T-helper 2 cell treated with Interferon-gamma antibody and Interleukin-4, amounts not matched to agents 5 μg/mL and 100 μg/mL, for 36 hours (primary cell): Measurements from ENCODE around the gene PTPRN2.

Experiments used
- DNase-seq: peaks from one replicate; pipeline ENCODE4 v3.0.0; 2021; ENCODE audit warnings: low spot score
- H3K27ac Mint-ChIP-seq: one replicate; pipeline ENCODE4 v1.8.0; 2021; ENCODE audit warnings: mild to moderate bottlenecking, mixed read lengths
- H3K27me3 Mint-ChIP-seq: one replicate; pipeline ENCODE4 v1.8.0; 2021; ENCODE audit warnings: low read depth, mixed read lengths
- H3K36me3 Mint-ChIP-seq: one replicate; pipeline ENCODE4 v1.8.0; 2021; ENCODE audit warnings: low read depth, mixed read lengths
- H3K4me1 Mint-ChIP-seq: one replicate; pipeline ENCODE4 v1.8.0; 2021; ENCODE audit warnings: low read depth, mixed read lengths
- H3K4me3 Mint-ChIP-seq: one replicate; pipeline ENCODE4 v1.8.0; 2022; ENCODE audit warnings: mild to moderate bottlenecking, moderate library complexity, mixed read lengths
- H3K9me3 Mint-ChIP-seq: one replicate; pipeline ENCODE4 v1.8.0; 2021; ENCODE audit warnings: mixed read lengths

Gene PTPRN2

DNA sequence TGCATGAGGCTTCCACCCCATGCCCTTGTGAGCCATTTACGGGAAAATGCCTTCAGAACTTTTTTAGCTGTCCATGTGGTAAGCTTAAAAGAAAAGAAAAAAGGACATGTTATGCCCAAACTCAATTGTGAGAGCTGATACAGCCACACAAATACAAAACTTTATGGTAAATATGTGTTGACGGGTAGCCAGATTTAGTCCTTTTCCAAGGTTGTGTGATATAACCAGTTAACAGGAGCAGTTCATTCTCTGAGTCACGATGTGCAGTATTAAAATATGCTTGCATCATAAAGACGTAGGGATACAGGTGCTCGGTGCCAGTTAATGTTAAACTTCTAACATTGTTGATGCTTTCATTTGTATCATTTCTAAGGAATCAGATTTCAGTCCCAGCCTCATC, 900.5 kb downstream of the PTPRN2 start:
- Mint-ChIP-seq H3K27ac (no peak overlapping the region), H3K27me3 (peaks cover 65% of the 10 kb centered on the region), H3K36me3 (no peaks in the 10 kb centered on the region), H3K4me1 (peaks cover 14% of the 10 kb centered on the region), H3K9me3 (no peaks in the 10 kb centered on the region), H3K4me3 (no peak overlapping the region)
- no peak for DNase-seq

GRCh38 chr7:157686285-157686894, 901.2 kb downstream of the PTPRN2 start:
- Mint-ChIP-seq H3K4me1 (peaks cover 14% of the 10 kb centered on the region), H3K9me3 (no peaks in the 10 kb centered on the region), H3K4me3 (no peak overlapping the region), H3K36me3 (no peaks in the 10 kb centered on the region), H3K27me3 (peaks cover 69% of the 10 kb centered on the region), H3K27ac (no peak overlapping the region)
- no peak for DNase-seq

GRCh38 chr7:157685430-157686284, 902.0 kb downstream of the PTPRN2 start:
- Mint-ChIP-seq H3K9me3 (no peaks in the 10 kb centered on the region), H3K27ac (no peak overlapping the region), H3K4me1 (peaks cover 12% of the 10 kb centered on the region), H3K4me3 (no peak overlapping the region), H3K27me3 (peaks cover 72% of the 10 kb centered on the region), H3K36me3 (no peaks in the 10 kb centered on the region)
- DNase-seq, result no peak

DNA sequence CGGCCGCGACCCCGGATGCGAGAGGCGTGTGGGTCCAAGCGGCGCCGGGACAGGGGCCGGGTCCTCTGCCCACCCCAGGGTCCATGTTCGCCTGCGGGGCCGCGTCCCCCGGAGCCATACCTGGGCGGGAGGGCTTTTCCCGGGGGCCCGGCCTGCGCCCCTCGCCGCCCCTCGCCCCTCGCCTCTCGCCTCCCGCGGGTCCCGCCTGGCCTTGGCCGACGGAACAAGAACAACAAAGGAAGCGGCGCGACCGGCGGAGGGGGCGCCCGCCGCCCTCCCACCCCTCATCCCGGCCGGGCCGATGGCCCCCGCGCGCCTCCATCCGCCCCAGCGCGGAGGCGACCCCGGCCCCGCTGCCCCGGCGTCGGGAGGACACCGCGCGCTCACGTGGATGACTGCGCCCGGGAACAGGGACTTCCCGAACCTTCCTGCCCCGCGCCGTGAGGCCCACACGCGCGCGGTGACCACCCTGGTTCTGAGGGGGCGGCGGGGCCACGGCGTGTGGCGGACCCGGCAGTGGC, 902.7 kb downstream of the PTPRN2 start:
- H3K9me3 Mint-ChIP-seq, result no peaks in the 10 kb centered on the region
- no peak overlapping the region for H3K4me3 Mint-ChIP-seq
- no peak for DNase-seq

GRCh38 chr7:157684157-157684908, 903.3 kb downstream of the PTPRN2 start:
- Mint-ChIP-seq H3K27ac (no peak overlapping the region), H3K36me3 (no peaks in the 10 kb centered on the region), H3K4me1 (peaks cover 9% of the 10 kb centered on the region), H3K9me3 (no peaks in the 10 kb centered on the region), H3K27me3 (peaks cover 77% of the 10 kb centered on the region), H3K4me3 (no peak overlapping the region)
- no peak for DNase-seq

More for the DNA sequence above, 902.7 kb downstream of the PTPRN2 start:
- no peak overlapping the region for H3K27ac Mint-ChIP-seq
- peaks cover 9% of the 10 kb centered on the region for H3K4me1 Mint-ChIP-seq
- H3K27me3 Mint-ChIP-seq, result peaks cover 76% of the 10 kb centered on the region
- H3K36me3 Mint-ChIP-seq, result no peaks in the 10 kb centered on the region

GRCh38 chr7:157683747-157684156, 903.9 kb downstream of the PTPRN2 start:
- H3K4me1 Mint-ChIP-seq, result peaks cover 9% of the 10 kb centered on the region
- no peak for DNase-seq
- H3K27me3 Mint-ChIP-seq, result peaks cover 82% of the 10 kb centered on the region
- H3K27ac Mint-ChIP-seq, result no peak overlapping the region
- no peak overlapping the region for H3K4me3 Mint-ChIP-seq
- H3K9me3 Mint-ChIP-seq, result no peaks in the 10 kb centered on the region
- H3K36me3 Mint-ChIP-seq, result no peaks in the 10 kb centered on the region

DNA sequence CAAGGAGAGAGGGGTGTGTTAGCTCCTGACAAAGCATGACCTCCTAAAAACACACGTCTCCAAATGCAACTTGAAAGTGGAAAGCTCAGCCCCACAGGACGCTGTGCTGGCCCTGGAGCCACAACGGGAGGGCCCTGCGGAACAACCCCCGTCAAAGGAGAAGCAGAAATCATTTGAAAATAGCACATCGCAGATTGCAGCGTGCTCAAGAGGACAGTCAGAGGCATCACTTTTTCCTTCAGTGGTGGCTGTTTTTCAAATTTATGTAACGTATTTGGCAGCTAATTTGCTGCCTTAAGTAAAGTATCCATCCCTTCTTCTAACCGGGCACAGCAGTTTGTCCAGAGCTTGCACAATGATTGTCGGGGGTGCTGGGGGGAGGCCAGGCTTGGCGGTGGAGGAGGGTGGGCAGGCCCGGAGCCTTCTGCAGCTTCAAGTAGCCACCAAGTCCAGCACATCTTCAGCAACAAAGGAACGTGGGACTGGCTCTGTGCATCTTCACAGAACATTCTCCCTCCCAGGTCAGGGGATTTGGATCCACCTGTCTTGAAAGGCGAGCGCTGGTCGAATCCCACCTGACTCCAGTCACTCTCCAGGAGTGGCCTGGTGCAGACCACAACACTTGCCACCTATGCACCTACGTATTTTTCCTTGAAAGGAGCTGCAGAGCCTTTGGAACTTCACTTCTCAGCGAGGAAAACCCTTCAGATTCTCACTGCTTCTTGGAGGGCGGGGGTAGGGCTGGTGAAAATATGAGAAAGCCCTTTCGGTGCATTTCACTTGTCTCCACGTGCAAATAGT, 904.5 kb downstream of the PTPRN2 start:
- H3K4me3 Mint-ChIP-seq, result no peak overlapping the region
- H3K4me1 Mint-ChIP-seq, result peaks cover 9% of the 10 kb centered on the region
- H3K27me3 Mint-ChIP-seq, result peaks cover 83% of the 10 kb centered on the region
- DNase-seq, result no peak
- no peak overlapping the region for H3K27ac Mint-ChIP-seq
- no peaks in the 10 kb centered on the region for H3K9me3 Mint-ChIP-seq
- no peaks in the 10 kb centered on the region for H3K36me3 Mint-ChIP-seq

DNA sequence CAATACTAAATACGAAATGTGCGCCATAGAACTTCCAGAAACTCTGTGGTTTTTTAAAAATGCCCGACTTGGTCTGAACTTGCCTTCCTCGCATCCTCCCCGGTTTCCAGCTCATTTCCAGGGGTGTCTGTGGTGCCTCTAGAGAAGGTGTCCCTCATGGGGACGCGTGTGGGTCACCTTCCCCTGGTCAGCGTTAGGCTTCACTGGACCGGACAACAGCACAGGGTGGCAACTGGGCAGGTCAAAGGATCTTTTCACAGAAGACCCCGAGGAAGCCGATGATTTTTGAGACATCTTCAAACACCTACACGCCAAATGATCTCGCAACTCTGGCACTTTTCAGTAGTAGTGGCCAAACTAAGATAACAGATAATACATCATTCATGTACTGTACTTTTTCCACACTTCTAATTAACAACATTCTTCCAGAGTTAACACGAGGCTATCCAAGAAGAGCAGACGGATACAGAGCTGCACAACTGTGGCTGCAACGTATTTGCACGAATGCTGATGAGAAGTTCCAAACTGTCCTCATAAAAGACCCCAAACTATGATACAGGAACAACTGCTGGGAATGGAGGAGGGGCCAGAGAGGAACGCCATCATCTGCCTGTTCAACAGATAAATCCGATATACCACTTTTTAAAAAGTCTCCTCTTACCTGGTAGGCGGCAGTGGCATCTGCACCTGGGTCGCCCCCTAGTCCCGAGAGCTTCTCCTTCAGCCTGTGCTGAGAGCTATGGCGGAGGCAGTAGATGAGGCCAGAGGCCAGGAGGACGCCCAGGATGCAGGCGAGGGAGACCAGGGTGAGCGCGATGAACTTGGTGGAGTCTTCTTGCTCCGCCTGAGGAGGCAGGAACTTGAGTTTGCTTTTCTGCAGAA, 905.3 kb downstream of the PTPRN2 start:
- no peak overlapping the region for H3K27ac Mint-ChIP-seq

DNA sequence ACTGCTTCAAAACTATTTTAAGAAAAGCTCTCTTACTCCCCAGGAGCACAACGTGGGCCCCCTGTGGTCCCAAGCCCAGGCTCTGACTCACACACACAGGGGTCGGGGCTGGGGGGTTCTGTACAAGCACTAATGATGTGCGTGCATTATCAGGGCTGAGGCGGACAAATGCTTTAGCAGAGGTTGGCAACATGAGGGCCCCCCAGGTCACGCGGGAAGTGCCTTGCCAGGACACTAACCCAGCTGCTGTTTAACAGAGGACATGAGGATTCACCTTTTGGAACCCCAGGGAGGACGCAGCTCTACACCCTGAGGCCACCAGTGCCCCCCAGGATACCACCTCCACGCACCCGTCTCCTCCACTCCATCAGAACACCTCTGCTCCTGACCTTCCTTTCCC, 908.0 kb downstream of the PTPRN2 start:
- Mint-ChIP-seq H3K4me3 (no peak overlapping the region), H3K9me3 (no peaks in the 10 kb centered on the region), H3K36me3 (no peaks in the 10 kb centered on the region), H3K27me3 (peaks cover 76% of the 10 kb centered on the region), H3K27ac (no peak overlapping the region), H3K4me1 (peaks cover 5% of the 10 kb centered on the region)
- DNase-seq, result no peak

More for the DNA sequence above, 905.3 kb downstream of the PTPRN2 start:
- Mint-ChIP-seq H3K4me3 (no peak overlapping the region), H3K36me3 (no peaks in the 10 kb centered on the region), H3K4me1 (peaks cover 9% of the 10 kb centered on the region), H3K9me3 (no peaks in the 10 kb centered on the region), H3K27me3 (peaks cover 81% of the 10 kb centered on the region)
- no peak for DNase-seq

DNA sequence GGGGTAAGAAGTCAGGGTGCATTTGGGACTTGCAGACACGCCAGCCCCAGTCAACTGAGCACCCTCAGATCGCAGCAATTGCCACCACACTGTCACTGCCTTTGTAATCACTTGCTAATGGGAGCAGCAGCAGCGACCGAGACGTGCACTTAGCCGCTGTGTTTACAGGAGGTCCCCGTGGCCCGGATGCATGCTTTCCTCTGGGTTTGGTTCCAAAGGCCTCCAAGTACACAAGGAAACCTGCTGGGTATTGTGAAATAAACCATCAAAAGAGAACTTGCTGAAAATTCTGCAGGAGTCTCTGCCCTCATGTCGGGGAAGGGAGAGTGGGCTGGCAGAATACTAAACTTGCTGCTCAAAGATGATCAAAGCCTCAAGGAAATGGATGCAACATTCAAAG, 909.1 kb downstream of the PTPRN2 start:
- Mint-ChIP-seq H3K4me3 (no peak overlapping the region), H3K9me3 (no peaks in the 10 kb centered on the region), H3K27me3 (peaks cover 69% of the 10 kb centered on the region), H3K36me3 (no peaks in the 10 kb centered on the region), H3K4me1 (peaks cover 3% of the 10 kb centered on the region), H3K27ac (no peak overlapping the region)
- no peak for DNase-seq

- DNase-seq, result no peak
- no peak overlapping the region for H3K4me3 Mint-ChIP-seq
- H3K27ac Mint-ChIP-seq, result no peak overlapping the region
Observed at GRCh38 chr7:157676456-157677255, 911.0 kb downstream of the PTPRN2 start.

GRCh38 chr7:157676001-157676400, 911.6 kb downstream of the PTPRN2 start:
- H3K9me3 Mint-ChIP-seq, result no peaks in the 10 kb centered on the region
- no peaks in the 10 kb centered on the region for H3K4me1 Mint-ChIP-seq
- no peak for DNase-seq
- H3K36me3 Mint-ChIP-seq, result no peaks in the 10 kb centered on the region
- no peak overlapping the region for H3K4me3 Mint-ChIP-seq
- peaks cover 44% of the 10 kb centered on the region for H3K27me3 Mint-ChIP-seq
- H3K27ac Mint-ChIP-seq, result no peak overlapping the region

More at GRCh38 chr7:157676456-157677255, 911.0 kb downstream of the PTPRN2 start:
- Mint-ChIP-seq H3K27me3 (peaks cover 51% of the 10 kb centered on the region), H3K36me3 (no peaks in the 10 kb centered on the region), H3K9me3 (no peaks in the 10 kb centered on the region), H3K4me1 (no peaks in the 10 kb centered on the region)
